Glomerular visceral epithelial cell (primary cell): ENCODE data around the gene IDI1.

Source experiments
- DNase-seq: peaks from one replicate; pipeline ENCODE4 v3.0.0-alpha.2; 2016; ENCODE audit errors: extremely low spot score

Gene IDI1

GRCh38 chr10:994836-995558 lies 53.9 kb downstream of the IDI1 start:
- no peak for DNase-seq

DNA sequence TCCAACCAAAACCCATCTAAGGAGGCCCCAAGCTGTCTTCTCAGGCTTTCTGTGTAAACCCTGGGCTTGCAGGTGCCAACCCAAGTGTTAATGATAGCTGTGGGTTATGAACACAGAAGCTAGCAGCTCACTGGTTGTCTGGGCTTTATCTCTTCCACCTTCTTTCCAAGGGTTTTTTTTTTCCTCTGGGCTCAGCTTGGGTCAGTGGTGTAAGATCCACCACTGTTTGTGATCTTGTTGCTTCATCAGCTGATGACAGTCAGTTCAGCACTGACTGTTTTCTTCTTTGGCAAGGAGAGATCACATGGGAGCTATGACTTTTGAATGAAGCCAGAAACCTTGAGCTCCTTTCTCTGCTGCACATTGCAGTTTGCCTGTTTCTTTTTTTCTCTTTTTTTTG lies 56.0 kb downstream of the IDI1 start:
- no peak for DNase-seq

GRCh38 chr10:992467-992866 lies 56.5 kb downstream of the IDI1 start:
- DNase-seq: no peak

- DNase-seq: no peak
These were observed 58.1 kb downstream of the IDI1 start for GRCh38 chr10:990808-991207.
